ENCODE results near the gene TBX21. TPM values are rescaled to one million over a fixed set of nuclear protein-coding genes. Genes with fewer than 3 reads are reported as not detected.

Gene TBX21
- total and polyA plus RNA-seq, 11 donors, result 0.07 to 3.2 (median 0.21) TPM; not detected in 2

DNA sequence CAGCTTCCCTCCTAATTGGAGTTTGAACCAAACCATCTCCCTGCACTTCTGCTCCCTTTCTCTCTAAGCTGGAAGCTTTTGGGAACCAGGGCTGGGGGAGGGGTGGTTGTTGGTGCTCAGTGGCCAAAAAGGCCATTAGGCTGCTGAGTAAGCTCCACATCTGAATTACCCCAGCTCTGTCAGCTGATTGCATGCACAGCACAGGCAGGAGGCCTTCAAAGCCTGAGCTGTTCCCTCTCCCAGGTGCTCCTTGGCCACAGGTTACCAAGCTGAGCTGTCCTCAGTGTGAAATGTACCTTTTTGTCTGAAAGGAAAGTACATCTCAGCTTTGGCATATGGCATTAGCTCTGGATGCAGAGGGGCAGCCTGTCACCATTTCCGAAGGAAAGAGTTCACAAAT is 45.3 kb upstream of the TBX21 start:
- ATAC-seq (peak in 3 of 4 donors; percentile 25 to 47 (median 34)), DNase-seq (no peak)
- intact Hi-C loops (cut with DNase I), result no loop called here
- no peak overlapping the region for H3K4me3 ChIP-seq
- H3K36me3 ChIP-seq, result peaks cover 0 to 47% (median 30%) of the 10 kb centered on the region in 9 donors
- H3K27ac ChIP-seq, result no peak overlapping the region
- no peak for TF ChIP-seq POLR2A (IDR thresholded peaks at IDR 0.05)
- TF ChIP-seq, protein P1, sequence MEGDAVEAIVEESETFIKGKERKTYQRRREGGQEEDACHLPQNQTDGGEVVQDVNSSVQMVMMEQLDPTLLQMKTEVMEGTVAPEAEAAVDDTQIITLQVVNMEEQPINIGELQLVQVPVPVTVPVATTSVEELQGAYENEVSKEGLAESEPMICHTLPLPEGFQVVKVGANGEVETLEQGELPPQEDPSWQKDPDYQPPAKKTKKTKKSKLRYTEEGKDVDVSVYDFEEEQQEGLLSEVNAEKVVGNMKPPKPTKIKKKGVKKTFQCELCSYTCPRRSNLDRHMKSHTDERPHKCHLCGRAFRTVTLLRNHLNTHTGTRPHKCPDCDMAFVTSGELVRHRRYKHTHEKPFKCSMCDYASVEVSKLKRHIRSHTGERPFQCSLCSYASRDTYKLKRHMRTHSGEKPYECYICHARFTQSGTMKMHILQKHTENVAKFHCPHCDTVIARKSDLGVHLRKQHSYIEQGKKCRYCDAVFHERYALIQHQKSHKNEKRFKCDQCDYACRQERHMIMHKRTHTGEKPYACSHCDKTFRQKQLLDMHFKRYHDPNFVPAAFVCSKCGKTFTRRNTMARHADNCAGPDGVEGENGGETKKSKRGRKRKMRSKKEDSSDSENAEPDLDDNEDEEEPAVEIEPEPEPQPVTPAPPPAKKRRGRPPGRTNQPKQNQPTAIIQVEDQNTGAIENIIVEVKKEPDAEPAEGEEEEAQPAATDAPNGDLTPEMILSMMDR (IDR thresholded peaks at IDR 0.05), result no peak
- peaks cover 0 to 33% (median 6%) of the 10 kb centered on the region in 12 donors for H3K4me1 ChIP-seq
- H3K9me3 ChIP-seq, result no peaks in the 10 kb centered on the region
- no peaks in the 10 kb centered on the region for H3K27me3 ChIP-seq
- 75 to 93% (median 83%) methylated on average over 1 of the region's 1 CpG for WGBS, 4 donors

DNA sequence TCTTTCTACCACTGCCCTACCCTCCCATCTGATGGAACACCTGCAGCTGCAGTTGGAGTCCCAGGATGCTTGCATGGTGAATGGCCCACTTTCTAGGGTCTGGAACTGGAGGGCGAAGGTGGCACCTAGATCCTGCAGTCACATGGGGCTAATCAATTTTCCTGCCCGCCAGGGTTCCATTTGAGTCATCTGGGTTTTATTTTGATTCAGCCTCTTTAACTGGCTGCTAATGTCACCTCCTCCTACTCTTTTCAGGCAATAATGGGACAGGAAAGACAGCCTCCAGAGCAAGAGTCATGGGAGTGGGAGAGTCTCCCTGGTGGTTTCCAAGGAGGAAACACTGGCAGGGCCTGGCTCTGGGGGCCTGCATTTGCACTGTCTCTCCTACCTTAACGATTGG is 42.9 kb upstream of the TBX21 start:
- ATAC-seq, result no peak
- no peak for DNase-seq
- Histone ChIP-seq H3K9me3 (no peaks in the 10 kb centered on the region), H3K4me3 (no peak overlapping the region), H3K4me1 (peaks cover 0 to 43% (median 14%) of the 10 kb centered on the region in 12 donors), H3K36me3 (peaks cover 0 to 23% (median 9%) of the 10 kb centered on the region in 9 donors), H3K27me3 (no peaks in the 10 kb centered on the region), H3K27ac (no peak overlapping the region)
- intact Hi-C loops (cut with DNase I), result loop anchor here in 3 of 10 donors (5.0 to 10.0 kb wide), 4 partner anchors 38 to 205 kb away; partner anchors contain the start of gene SP2 (in 1 of the 3)
- TF ChIP-seq, protein P1 (IDR thresholded peaks at IDR 0.05), result no peak
- TF ChIP-seq POLR2A (IDR thresholded peaks at IDR 0.05), result no peak
- WGBS, 4 donors, result 55 to 64% (median 58%) methylated on average over 3 of the region's 3 CpGs

DNA sequence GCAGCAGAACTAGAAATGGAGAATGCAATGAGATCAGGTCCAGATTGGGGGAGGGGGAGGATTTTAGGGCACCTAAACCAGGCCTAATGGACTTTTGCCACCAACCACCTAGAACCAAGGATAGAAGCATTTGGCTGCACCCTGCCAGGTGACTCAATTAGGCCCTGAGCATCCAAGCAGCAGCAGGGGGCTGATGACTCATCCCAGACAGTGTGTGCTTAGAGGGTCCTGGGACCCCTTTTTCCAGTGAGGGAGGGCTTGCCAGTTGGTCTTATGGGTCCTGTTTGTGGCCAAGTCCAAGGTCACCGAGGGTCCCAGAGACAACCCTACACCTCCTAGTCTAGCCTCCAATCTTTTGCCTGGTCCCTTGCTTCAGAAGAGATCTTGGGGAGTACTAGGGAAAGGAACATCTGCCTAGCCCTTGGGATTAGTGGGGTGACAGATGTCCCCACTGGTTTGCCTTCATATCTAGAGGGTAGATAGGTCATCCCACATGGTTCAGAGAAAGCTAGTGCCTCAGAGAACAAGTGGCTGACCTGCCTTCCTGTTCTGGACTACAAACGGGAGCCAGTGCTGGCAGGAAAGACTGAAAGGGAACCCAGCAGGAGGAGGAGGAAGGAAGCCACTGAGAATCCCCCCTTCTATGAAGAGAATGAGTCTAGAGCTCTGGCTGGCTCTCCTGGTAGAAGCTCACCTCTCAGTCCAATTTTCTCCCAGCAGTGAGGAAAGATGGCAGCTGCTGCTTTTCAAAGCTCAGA is 40.7 kb upstream of the TBX21 start:
- TF ChIP-seq POLR2A (IDR thresholded peaks at IDR 0.05), result no peak
- TF ChIP-seq, protein P1 (IDR thresholded peaks at IDR 0.05), result no peak
- Histone ChIP-seq H3K4me3 (peak overlapping the region in 1 of 12 donors; percentile 100), H3K27ac (peak overlapping the region in 1 of 12 donors; percentile 67), H3K27me3 (no peaks in the 10 kb centered on the region), H3K4me1 (peaks cover 0 to 37% (median 20%) of the 10 kb centered on the region in 12 donors), H3K9me3 (no peaks in the 10 kb centered on the region), H3K36me3 (peaks cover 0 to 5% (median 0%) of the 10 kb centered on the region in 9 donors)
- intact Hi-C loops (cut with DNase I), result loop anchor here in 3 of 10 donors (5.0 to 10.0 kb wide), 4 partner anchors 40 to 202 kb away; partner anchors contain the start of gene SP2 (in 1 of the 3)
- ATAC-seq (no peak), DNase-seq (no peak)
- WGBS, 4 donors, result 44 to 63% (median 61%) methylated on average over 2 of the region's 2 CpGs

Data from heart left ventricle (tissue), 16 donors.